Measurements from ENCODE around the gene EFNB2. TPM values are rescaled to one million over a fixed set of nuclear protein-coding genes. Genes with fewer than 3 reads are reported as not detected.

The EFNB2 gene
- total RNA-seq, 4 donors from 2014 or later, result 46.8 to 84.2 (median 77.6) TPM

DNA sequence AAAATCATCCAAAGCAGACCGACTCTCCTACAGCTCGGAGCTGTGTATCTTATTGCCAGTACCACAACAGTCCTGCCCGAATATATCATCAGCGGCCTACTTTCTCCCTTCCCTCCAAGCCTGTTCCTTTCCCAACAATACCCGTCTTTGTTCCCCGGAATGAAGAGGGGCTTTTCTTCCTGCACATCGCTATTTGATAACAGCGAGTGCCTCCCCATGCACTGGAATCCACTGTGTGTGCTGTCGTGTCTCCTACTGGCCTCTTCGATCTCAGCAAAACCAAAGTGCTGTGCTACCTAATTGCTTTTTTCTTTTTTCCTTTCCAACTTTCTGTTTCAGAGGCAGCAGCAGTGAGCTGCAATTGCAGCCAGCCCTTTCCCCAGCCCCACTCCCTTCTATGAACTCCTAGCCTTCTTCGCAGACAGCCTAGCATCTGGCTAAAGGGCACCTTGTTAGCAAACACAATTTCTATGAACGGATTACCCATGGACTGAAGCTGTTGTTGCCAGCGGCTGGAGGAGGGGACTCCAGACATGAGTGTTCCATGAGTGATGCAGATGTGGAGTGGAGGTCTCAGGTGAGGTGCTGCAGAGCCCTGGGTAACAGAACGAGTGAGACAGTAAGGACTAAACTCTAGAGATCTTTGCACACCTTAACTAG lies 43.4 kb downstream of the EFNB2 start:
- Histone ChIP-seq H3K27me3 (no peaks in the 10 kb centered on the region), H3K9me3 (no peaks in the 10 kb centered on the region), H3K27ac (peak overlapping the region in 3 of 4 donors; percentile 5 to 45 (median 23)), H3K36me3 (peaks cover 0 to 13% (median 6%) of the 10 kb centered on the region in 4 donors), H3K4me3 (no peak overlapping the region), H3K4me1 (peaks cover 0 to 37% (median 12%) of the 10 kb centered on the region in 4 donors)
- TF ChIP-seq POLR2A (IDR thresholded peaks at IDR 0.05) (no peak), EP300 (IDR thresholded peaks at IDR 0.05; ENCODE audit: low read depth) (no peak), POLR2AphosphoS5 (IDR thresholded peaks at IDR 0.05) (no peak)
- TF ChIP-seq, protein P1, sequence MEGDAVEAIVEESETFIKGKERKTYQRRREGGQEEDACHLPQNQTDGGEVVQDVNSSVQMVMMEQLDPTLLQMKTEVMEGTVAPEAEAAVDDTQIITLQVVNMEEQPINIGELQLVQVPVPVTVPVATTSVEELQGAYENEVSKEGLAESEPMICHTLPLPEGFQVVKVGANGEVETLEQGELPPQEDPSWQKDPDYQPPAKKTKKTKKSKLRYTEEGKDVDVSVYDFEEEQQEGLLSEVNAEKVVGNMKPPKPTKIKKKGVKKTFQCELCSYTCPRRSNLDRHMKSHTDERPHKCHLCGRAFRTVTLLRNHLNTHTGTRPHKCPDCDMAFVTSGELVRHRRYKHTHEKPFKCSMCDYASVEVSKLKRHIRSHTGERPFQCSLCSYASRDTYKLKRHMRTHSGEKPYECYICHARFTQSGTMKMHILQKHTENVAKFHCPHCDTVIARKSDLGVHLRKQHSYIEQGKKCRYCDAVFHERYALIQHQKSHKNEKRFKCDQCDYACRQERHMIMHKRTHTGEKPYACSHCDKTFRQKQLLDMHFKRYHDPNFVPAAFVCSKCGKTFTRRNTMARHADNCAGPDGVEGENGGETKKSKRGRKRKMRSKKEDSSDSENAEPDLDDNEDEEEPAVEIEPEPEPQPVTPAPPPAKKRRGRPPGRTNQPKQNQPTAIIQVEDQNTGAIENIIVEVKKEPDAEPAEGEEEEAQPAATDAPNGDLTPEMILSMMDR (IDR thresholded peaks at IDR 0.05), result no peak
- in situ Hi-C loops (cut with MboI; ENCODE audit: low pct_ligation_motif_present in 1 of 4, low pct_unique_long_range_greater_than_20kb in 1 of 4, low sequenced_read_pairs in 3 of 4), result no loop called here
- intact Hi-C loops (cut with DNase I; ENCODE audit: low total_unique reads), result no loop called here
- DNase-seq, result no peak
- 86 to 91% methylated on average over 12 to 14 of the region's 14 CpGs for WGBS, 2 donors (ENCODE audit: low coverage in 1 of 2)

DNA sequence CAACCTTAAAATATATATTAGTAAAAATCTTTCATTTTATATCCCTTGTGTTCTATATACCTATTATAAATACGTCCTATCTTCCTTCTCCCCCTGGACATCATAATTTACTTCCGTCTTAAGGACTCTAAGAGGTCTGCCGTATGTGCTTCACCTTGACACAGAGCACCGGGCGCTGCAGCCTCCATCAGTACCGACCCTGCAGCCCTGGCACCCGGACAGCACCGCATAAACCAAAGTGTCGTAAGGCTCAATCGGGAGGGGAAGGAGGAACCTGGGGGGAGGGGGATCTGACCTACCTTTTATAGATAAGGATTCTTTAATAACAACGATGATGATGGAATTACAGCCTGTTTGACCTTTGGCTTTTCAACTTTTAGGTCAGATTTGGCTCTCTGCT lies 44.0 kb downstream of the EFNB2 start:
- H3K4me3 ChIP-seq, result no peak overlapping the region
- intact Hi-C loops (cut with DNase I; ENCODE audit: low total_unique reads), result no loop called here
- no peak for DNase-seq
- peaks cover 0 to 33% (median 7%) of the 10 kb centered on the region in 4 donors for H3K4me1 ChIP-seq
- TF ChIP-seq POLR2A (IDR thresholded peaks at IDR 0.05), result no peak
- TF ChIP-seq, protein P1 (IDR thresholded peaks at IDR 0.05), result no peak
- TF ChIP-seq POLR2AphosphoS5 (IDR thresholded peaks at IDR 0.05), result no peak
- no peak for TF ChIP-seq EP300 (IDR thresholded peaks at IDR 0.05; ENCODE audit: low read depth)
- H3K27ac ChIP-seq, result peak overlapping the region in 3 of 4 donors; percentile 5 to 45 (median 23)
- no peaks in the 10 kb centered on the region for H3K27me3 ChIP-seq
- in situ Hi-C loops (cut with MboI; ENCODE audit: low pct_ligation_motif_present in 1 of 4, low pct_unique_long_range_greater_than_20kb in 1 of 4, low sequenced_read_pairs in 3 of 4), result no loop called here
- 60 to 66% methylated on average over 8 to 11 of the region's 11 CpGs for WGBS, 2 donors (ENCODE audit: low coverage in 1 of 2)
- H3K36me3 ChIP-seq, result peaks cover 0 to 13% (median 6%) of the 10 kb centered on the region in 4 donors
- H3K9me3 ChIP-seq, result no peaks in the 10 kb centered on the region

GRCh38 chr13:106490569-106491321 lies 44.7 kb downstream of the EFNB2 start:
- no peak overlapping the region for H3K4me3 ChIP-seq
- H3K27ac ChIP-seq, result peak overlapping the region in 1 of 4 donors; percentile 23
- intact Hi-C loops (cut with DNase I; ENCODE audit: low total_unique reads) (no loop called here), in situ Hi-C loops (cut with MboI; ENCODE audit: low pct_ligation_motif_present in 1 of 4, low pct_unique_long_range_greater_than_20kb in 1 of 4, low sequenced_read_pairs in 3 of 4) (no loop called here)
- no peak for DNase-seq
- peaks cover 0 to 13% (median 6%) of the 10 kb centered on the region in 4 donors for H3K36me3 ChIP-seq
- H3K4me1 ChIP-seq, result peaks cover 0 to 26% (median 3%) of the 10 kb centered on the region in 4 donors
- TF ChIP-seq POLR2A (IDR thresholded peaks at IDR 0.05), result no peak
- TF ChIP-seq, protein P1 (IDR thresholded peaks at IDR 0.05), result no peak
- WGBS, 2 donors (ENCODE audit: low coverage in 1 of 2), result 66 to 72% methylated on average over 13 to 14 of the region's 14 CpGs
- H3K9me3 ChIP-seq, result no peaks in the 10 kb centered on the region
- H3K27me3 ChIP-seq, result no peaks in the 10 kb centered on the region

DNA sequence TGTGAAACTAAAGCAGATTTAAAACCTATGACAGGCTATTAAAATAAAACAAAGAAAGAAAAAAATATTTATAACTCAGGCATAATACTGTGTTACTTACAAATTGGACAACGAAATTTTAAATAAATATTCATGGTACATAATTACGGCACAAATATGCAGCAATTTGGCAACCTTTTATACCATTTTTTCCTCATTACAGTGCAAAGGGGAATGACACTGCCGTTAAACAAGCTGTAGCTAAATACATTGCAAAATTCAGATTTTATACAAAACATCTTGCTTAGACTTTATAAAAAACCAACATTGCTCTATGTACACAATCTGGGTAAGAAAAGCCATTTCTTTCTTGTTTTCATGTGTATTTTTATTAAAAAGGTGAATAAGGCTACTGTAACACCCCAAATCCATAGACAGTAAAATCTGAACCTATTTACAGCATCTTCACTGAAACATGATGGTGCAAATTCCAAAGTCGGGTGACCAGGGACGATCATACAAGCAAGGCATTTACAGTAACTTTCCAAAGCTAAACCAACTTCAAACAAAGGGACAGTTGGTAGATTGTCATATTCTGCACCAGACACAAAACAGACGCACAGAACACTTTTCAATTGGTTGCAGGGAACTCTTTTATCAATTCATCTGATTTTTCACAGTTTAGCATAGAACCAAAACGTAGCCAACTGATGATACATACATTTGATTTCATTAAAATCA lies 45.5 kb downstream of the EFNB2 start:
- no peak overlapping the region for H3K27ac ChIP-seq
- 66 to 75% methylated on average over 7 of the region's 7 CpGs for WGBS, 2 donors (ENCODE audit: low coverage in 1 of 2)
- peaks cover 0 to 13% (median 6%) of the 10 kb centered on the region in 4 donors for H3K36me3 ChIP-seq
- H3K4me3 ChIP-seq, result no peak overlapping the region
- DNase-seq, result no peak
- in situ Hi-C loops (cut with MboI; ENCODE audit: low pct_ligation_motif_present in 1 of 4, low pct_unique_long_range_greater_than_20kb in 1 of 4, low sequenced_read_pairs in 3 of 4) (no loop called here), intact Hi-C loops (cut with DNase I; ENCODE audit: low total_unique reads) (no loop called here)
- no peaks in the 10 kb centered on the region for H3K27me3 ChIP-seq
- H3K4me1 ChIP-seq, result peaks cover 0 to 31% (median 3%) of the 10 kb centered on the region in 4 donors
- no peaks in the 10 kb centered on the region for H3K9me3 ChIP-seq
- TF ChIP-seq POLR2A (IDR thresholded peaks at IDR 0.05), result no peak
- TF ChIP-seq, protein P1 (IDR thresholded peaks at IDR 0.05), result no peak
- no peak for TF ChIP-seq EP300 (IDR thresholded peaks at IDR 0.05; ENCODE audit: low read depth)
- no peak for TF ChIP-seq POLR2AphosphoS5 (IDR thresholded peaks at IDR 0.05)
